Measurements from ENCODE around the gene WIF1. TPM values are rescaled to one million over a fixed set of nuclear protein-coding genes. Genes with fewer than 3 reads are reported as not detected.

WIF1 gene, protein sequence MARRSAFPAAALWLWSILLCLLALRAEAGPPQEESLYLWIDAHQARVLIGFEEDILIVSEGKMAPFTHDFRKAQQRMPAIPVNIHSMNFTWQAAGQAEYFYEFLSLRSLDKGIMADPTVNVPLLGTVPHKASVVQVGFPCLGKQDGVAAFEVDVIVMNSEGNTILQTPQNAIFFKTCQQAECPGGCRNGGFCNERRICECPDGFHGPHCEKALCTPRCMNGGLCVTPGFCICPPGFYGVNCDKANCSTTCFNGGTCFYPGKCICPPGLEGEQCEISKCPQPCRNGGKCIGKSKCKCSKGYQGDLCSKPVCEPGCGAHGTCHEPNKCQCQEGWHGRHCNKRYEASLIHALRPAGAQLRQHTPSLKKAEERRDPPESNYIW
- total RNA-seq (2014; rRNA removed; shearing (Covaris generic); ENCODE audit: low replicate concordance) = not detected in 2 replicates

DNA sequence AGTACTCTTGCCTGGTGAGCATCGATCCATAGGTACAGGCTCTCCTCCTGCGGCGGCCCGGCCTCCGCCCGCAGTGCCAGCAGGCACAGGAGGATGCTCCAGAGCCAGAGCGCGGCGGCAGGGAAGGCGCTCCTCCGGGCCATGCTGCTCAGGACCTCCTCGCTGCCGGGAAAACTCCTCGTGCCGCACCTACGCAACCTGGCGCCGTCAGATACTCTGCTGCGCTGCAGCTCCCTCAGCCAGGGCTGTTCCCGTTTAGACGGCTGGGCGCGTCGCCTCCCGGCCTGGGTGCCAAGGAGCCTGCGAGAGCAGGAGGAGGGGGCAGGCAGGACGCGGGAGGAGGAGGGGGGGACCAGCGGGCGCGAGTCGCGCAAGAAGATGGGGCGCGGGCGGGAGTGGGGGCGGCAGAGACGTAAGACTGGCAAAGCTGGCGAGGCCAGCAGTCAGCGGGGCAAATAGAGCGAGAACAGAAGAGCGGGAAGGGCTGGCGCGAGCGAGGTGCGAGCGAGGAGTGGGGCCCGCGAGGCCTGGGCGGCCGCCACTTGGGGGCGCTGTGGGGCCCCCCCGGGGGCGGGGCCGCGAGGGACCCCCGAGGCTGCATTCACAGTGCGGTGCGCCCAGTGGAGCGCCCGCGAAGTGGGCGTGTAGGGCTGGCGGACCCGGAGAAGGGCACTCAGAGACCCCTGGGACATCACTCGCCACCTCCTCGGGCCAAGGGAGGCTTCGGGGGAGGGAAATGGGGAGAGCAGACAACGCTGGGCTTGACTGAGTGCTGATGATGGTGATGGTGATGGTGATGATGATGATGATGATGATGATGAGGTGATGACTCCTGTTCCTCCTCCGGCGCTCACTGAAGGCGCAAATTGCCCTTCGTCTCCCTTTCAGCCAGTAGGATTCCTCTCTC lies at the start of gene WIF1:
WIF1 (minus strand) TSS at position 257 of the 907 bp plus-strand sequence; CDS start at position 143, 114 bp downstream.
- in situ Hi-C loops (cut with HindIII; ENCODE audit: low pct_unique_long_range_greater_than_20kb, low sequenced_read_pairs) = no loop called here
- DNase-seq (ENCODE audit: low read depth) = no peak

DNA sequence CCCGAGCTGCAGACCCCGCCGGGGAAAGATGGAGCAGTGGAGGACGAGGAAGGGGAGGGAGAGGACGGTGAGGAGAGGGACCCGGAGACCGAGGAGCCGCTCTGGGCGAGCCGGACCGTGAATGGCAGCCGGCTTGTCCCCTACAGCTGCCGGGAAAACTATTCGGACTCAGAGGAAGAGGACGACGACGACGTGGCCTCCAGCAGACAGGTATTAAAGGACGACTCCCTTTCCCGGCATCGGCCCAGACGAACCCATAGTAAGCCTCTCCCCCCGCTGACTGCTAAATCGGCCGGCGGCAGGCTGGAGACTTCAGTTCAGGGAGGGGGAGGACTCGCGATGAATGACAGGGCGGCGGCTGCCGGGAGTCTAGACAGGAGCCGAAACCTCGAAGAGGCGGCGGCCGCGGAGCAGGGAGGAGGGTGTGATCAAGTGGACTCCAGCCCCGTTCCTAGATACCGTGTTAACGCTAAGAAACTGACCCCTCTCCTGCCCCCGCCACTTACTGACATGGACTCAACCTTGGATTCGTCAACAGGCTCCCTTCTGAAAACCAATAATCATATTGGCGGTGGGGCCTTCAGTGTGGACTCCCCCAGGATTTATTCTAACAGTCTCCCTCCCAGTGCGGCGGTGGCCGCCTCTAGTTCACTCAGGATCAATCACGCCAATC lies 49.2 kb upstream of the WIF1 start:
- peak; percentile 64 for DNase-seq (ENCODE audit: low read depth)
- in situ Hi-C loops (cut with HindIII; ENCODE audit: low pct_unique_long_range_greater_than_20kb, low sequenced_read_pairs) = no loop called here

DNA sequence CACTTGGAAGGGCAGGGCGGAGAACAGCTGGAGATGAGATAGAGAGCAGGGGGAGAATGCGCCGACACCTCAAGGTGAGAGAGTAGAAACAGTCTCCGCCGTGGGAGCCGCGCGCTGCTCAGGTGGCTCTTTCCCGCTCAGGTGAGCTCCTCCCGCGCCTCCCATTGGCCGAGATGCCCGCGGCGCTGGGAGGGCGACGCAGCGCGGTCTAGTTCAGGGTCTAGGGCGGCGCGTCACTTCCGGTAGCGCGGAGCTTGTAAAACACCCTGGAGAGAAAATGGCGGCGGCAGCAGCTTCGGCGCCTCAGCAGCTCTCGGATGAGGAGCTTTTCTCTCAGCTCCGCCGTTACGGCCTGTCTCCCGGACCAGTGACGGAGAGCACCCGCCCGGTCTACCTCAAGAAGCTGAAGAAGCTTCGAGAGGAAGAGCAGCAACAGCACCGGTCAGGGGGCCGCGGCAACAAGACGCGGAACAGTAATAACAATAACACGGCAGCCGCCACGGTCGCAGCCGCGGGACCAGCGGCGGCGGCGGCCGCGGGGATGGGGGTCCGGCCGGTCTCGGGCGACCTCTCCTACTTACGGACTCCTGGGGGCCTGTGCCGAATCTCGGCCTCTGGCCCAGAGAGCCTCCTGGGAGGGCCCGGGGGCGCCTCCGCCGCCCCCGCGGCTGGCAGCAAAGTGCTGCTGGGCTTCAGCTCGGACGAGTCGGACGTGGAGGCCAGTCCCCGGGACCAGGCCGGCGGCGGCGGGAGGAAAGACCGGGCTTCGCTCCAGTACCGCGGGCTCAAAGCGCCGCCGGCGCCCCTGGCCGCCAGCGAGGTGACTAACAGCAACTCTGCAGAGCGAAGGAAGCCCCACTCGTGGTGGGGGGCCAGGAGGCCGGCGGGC lies 48.5 kb upstream of the WIF1 start, which contains the start of gene LEMD3:
LEMD3 (plus strand) TSS at position 264 of the 889 bp plus-strand sequence; CDS start at position 278, 14 bp downstream.
- DNase-seq (ENCODE audit: low read depth) = peak; percentile 97
- in situ Hi-C loops (cut with HindIII; ENCODE audit: low pct_unique_long_range_greater_than_20kb, low sequenced_read_pairs) = no loop called here

DNA sequence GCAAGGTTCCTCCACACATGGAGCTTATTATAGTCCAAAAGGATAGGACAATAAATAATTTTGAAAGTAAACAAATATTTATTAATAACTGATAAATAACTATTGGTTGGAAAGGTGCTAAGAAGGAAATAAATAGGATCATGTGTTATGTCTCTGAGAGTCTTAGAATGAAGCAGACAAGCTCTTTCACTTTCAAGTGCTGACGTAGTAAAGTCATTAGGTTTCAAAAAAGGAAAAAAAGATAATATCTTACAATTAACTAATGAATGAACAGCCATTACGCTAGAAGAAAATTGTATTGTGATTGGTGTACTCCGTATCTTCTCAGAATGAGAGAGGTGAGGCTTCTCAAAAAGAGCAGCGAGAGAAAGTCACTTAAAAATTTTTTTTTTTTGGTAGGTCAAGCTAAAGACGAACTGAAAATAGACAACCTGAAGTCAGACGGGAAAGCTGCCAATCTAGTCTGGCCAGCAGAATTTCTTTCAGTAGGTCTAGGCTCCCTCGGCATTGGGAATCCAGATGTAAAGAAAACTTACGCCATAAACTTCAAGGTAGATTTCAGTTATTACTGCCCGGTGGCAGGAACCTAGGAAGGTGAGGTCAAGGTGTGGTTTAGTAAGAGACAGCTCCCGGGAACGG lies 47.7 kb upstream of the WIF1 start:
- in situ Hi-C loops (cut with HindIII; ENCODE audit: low pct_unique_long_range_greater_than_20kb, low sequenced_read_pairs) = no loop called here
- no peak for DNase-seq (ENCODE audit: low read depth)

DNA sequence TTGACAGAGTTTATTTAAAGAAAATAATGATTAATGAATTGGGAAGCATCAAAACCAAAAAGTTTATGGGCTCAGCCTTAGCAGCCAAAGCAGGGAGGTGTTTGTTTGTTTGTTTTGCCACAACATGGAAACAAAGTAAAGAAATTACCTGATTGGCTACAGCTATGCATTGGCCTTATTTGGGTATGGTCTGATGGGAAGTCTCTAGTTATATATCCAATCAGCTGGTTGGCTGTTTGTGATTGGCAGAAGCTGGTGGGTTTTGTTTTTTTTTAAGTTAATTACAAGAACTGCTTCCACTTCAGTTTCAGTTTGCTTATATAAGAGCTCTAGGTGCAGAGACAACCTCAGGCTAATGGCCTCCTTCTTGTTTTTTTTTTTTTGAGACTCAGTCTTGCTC lies 43.7 kb upstream of the WIF1 start:
- in situ Hi-C loops (cut with HindIII; ENCODE audit: low pct_unique_long_range_greater_than_20kb, low sequenced_read_pairs) = no loop called here
- peak; percentile 27 for DNase-seq (ENCODE audit: low read depth)

DNA sequence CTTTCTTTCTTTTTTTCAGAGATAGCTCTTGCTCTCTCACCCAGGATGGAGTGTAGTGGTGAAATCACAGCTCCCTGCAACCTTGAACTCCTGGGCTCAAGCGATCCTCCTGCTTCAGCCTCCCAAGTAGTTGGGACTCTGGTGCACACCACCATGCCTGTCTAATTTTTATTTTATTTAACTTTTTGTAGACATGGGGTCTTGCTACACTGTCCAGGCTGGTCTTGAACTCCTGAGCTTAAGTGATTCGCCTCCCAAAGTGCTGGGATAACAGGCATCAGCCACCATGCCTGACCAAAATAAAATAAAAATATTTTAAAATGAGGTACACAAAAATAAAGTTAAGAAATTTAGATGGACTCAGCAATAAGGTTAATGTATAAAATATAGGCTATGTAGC lies 43.1 kb upstream of the WIF1 start:
- no peak for DNase-seq (ENCODE audit: low read depth)
- in situ Hi-C loops (cut with HindIII; ENCODE audit: low pct_unique_long_range_greater_than_20kb, low sequenced_read_pairs) = no loop called here

DNA sequence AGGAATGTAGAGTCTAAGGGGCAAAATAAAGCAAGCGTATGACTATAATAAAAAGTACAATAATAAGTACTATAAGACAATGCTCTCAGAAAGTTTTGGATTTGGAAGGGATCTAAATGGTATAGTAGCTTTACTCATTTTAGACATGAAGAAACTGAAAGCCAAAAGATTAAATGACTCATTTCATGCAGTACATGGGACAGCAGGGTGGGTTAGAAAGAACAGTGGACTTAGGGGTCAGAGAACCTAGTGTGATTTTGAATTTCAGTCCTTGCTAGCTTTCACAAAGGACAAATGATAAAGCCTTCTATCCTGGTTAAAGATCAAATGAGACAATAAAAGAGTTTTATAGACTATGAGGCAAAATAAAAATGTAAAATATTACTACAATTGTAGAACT lies 41.5 kb upstream of the WIF1 start:
- DNase-seq (ENCODE audit: low read depth) = no peak
- in situ Hi-C loops (cut with HindIII; ENCODE audit: low pct_unique_long_range_greater_than_20kb, low sequenced_read_pairs) = no loop called here

DNA sequence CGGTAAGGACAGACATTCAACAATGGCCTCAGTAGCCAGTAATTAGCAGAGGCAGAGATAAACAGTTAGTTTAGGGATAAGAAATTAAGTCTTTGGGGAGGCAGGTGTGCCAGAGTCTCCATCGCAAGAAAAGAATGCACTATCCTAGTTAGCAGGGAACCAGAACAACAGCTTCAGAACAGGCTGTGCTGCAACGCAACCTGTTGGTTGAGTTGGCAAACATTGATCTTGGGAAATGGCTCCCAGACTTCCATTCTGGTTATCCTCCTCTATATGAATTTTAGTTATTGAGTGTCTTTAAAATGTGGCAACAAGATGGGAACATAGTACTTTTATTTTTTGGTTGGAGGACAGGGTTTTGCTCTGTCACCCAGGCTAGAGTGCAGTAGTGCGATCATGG lies 36.0 kb upstream of the WIF1 start:
- in situ Hi-C loops (cut with HindIII; ENCODE audit: low pct_unique_long_range_greater_than_20kb, low sequenced_read_pairs) = no loop called here
- no peak for DNase-seq (ENCODE audit: low read depth)

DNA sequence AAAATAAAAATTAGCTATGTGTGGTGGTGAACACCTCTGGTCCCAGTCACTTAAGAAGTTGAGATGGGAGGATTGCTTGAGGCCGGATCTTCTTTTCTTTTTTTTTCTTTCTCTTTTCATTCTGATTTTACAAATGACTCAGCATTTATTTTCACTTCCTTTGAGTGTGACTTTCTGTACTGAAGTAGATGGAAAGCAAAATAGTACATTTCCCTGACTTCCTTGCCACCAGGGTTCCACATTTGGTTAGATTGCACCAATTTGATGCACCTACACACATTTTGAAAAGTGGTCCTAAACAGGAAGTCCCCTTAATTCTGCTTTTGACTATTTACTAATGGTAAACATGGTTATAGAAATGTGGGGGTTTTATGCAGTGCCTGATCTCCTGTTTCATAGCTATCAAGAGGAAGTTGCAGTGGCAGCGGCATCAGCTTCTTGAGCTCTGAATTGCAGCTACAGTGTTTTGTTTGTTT lies 35.3 kb upstream of the WIF1 start:
- in situ Hi-C loops (cut with HindIII; ENCODE audit: low pct_unique_long_range_greater_than_20kb, low sequenced_read_pairs) = no loop called here
- peak; percentile 31 for DNase-seq (ENCODE audit: low read depth)

DNA sequence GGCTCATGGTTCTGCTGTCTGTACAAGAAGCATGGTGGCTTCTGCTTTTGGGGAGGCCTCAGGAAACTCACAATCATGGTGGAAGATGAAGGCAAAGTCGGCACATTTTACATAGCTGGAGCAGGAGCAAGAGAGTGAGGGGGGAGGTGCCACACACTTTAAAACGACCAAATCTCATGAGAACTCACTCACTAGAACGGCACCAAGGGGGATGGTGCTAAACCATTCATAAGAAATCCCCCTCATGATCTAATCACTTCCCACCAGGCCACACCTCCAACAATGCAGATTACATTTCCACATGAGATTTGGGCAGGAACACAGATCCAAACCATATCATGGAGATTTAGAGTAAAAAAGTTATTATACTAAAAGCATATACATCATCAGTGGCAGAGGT lies 34.7 kb upstream of the WIF1 start:
- in situ Hi-C loops (cut with HindIII; ENCODE audit: low pct_unique_long_range_greater_than_20kb, low sequenced_read_pairs) = no loop called here

DNA sequence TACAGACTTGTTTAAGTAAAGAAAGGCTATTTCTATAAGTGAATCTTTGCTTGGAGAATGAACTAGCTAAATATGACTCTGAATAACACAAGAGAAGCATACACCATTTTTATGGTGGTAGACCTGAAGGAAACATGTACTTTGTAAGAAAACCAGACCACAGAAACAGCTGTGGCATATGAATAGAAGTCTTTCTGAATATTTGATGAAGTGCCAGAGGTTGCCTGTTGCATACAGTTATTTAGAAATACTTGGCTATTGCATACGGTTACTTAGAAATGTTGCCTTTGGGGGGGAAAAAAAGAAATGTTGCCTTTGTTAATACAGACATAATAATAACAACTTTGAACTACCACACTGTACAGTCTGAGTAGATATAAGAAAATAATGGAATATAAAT lies 31.5 kb upstream of the WIF1 start:
- in situ Hi-C loops (cut with HindIII; ENCODE audit: low pct_unique_long_range_greater_than_20kb, low sequenced_read_pairs) = no loop called here
- no peak for DNase-seq (ENCODE audit: low read depth)

More for the DNA sequence above, 34.7 kb upstream of the WIF1 start:
- no peak for DNase-seq (ENCODE audit: low read depth)

DNA sequence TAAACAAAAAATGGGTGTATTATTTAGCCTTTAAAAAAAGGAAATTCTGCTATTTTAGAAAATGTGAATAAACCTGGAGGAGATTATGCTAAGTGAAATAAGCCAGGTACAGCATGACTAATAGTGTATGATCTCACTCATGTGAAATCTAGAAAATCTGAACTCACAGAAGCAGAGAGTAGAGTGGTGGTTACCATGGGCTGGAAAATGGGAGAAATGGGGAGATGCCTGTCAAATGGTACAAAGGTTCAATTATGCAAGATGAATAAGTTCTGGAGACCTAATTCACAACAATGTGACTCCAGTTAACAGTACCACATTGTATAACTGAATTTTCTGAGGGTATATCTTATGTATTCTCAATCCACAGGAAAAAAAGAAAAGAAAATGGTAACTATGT lies 30.9 kb upstream of the WIF1 start:
- in situ Hi-C loops (cut with HindIII; ENCODE audit: low pct_unique_long_range_greater_than_20kb, low sequenced_read_pairs) = no loop called here

DNA sequence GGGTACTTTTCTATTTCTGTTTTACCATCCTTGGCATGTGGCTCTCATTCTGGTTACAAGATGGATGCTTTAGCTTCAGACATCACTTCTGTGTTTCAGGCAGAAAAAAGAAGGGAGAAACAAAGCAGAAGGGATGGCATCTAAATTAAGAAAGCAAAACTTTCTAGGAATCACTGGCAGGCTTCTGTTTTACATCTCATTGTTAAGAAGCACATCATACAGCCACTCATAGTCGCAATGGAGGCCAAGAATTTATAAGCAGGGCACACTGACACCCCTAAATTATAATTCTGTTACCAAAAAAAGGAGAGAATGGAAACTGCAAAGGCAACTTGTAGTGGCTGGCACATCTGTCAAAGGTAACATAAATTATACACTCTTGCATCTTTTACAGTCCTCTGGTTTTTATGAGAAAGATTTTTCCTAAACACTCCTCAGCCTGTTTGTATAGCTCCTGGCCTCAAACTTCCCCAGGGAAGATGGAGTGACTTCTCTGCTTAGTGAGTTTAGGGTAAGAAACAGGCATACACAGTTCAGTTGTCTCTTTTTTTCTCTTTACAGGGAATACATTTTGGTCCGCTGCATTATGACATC lies 26.3 kb upstream of the WIF1 start:
- in situ Hi-C loops (cut with HindIII; ENCODE audit: low pct_unique_long_range_greater_than_20kb, low sequenced_read_pairs) = no loop called here
- DNase-seq (ENCODE audit: low read depth) = no peak

More for the DNA sequence above, 30.9 kb upstream of the WIF1 start:
- DNase-seq (ENCODE audit: low read depth) = no peak

DNA sequence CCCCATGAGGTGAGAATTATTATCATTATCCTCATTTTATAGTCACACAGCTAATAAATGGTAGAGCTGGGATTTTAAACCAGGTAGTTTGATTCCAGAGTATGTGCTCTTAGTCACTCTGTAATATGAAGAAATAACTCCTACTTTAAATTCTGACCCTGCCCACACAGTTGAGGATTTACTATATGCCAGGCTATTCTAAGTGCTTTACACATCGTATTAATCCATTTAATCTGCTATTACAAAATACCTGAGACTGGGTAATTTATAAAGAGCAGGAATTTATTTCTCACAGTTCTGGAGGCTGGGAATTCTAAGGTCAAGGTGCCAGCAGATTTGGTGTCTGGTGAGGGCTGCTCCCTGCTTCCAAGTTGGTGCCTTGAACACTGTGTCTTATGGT lies 19.6 kb upstream of the WIF1 start:
- DNase-seq (ENCODE audit: low read depth) = no peak
- in situ Hi-C loops (cut with HindIII; ENCODE audit: low pct_unique_long_range_greater_than_20kb, low sequenced_read_pairs) = no loop called here

DNA sequence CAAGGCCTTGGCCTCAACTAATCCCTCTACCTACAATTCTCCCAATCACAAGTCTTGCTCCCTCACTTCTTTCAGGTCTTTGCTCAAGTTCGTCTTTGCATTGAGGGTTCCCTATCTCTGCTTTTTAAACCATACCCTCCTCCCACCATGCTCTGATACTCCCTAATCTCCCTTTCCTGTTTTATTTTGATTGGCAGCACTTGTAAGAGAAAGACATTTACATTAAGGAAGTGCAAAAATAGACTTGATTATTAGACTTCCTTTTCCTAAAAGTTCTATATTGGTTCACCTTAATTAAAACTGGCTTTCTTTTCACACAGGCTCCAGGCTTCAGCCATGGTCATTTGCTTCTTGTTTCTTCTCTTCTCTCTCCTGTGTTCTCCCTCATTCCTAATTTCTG lies 18.3 kb upstream of the WIF1 start:
- in situ Hi-C loops (cut with HindIII; ENCODE audit: low pct_unique_long_range_greater_than_20kb, low sequenced_read_pairs) = no loop called here
- DNase-seq (ENCODE audit: low read depth) = no peak

DNA sequence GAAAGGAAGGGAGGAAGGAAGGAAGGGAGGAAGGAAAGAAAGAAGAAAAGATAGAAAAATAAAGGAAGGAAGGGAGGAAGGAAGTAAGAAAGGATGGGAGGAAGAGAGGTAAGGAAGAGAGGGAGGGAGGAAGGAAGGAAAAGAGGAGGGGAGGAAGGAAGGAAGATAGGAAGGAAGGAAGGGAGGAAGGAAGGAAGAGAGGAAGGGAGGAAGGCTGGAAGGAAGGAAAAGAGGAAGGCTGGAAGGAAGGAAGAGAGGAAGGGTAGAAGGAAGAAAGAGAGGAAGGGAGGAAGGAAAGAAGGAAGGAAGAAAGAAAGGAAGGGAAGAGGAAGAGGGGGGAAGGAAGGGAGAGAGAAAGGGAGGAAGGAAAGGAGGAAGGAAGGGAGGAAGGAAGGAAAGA lies 12.8 kb upstream of the WIF1 start:
- in situ Hi-C loops (cut with HindIII; ENCODE audit: low pct_unique_long_range_greater_than_20kb, low sequenced_read_pairs) = no loop called here
- DNase-seq (ENCODE audit: low read depth) = no peak

DNA sequence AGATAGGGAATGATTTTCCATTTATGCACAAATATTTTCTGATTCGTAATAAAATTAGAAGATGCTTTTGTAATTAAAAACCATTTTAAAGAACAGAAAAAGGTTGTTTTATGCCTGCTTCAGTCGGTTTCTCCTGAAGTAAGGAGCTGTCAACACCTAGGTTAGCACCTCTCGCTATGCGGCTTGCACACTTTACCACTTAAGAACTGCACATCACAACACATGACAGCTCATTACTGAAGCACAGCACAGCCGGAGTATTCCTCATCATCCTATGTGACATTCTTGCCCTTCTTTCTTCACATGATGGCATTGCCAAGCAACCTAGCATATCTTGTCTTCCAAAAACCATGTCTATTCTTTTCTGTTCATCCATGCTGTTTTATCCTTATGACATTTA lies 5.4 kb upstream of the WIF1 start:
- DNase-seq (ENCODE audit: low read depth) = no peak
- in situ Hi-C loops (cut with HindIII; ENCODE audit: low pct_unique_long_range_greater_than_20kb, low sequenced_read_pairs) = no loop called here

Measured in Caki2 (cell line).